NCI-H2081 (cell line): ENCODE data around the gene AIRE.
A peak's percentile ranks its signal among the peaks of the same experiment; 100 is the strongest.
"Not testable (repeated sequence)": the region's sequence is repeated elsewhere in the genome, so short reads cannot be mapped to it uniquely, and the experiment has no call there.

Experiments used
- DNase-seq, 2 experiments: peaks; one replicate each; lab custom pipeline; 2025; lab: John Stamatoyannopoulos, UW

The AIRE gene

DNA sequence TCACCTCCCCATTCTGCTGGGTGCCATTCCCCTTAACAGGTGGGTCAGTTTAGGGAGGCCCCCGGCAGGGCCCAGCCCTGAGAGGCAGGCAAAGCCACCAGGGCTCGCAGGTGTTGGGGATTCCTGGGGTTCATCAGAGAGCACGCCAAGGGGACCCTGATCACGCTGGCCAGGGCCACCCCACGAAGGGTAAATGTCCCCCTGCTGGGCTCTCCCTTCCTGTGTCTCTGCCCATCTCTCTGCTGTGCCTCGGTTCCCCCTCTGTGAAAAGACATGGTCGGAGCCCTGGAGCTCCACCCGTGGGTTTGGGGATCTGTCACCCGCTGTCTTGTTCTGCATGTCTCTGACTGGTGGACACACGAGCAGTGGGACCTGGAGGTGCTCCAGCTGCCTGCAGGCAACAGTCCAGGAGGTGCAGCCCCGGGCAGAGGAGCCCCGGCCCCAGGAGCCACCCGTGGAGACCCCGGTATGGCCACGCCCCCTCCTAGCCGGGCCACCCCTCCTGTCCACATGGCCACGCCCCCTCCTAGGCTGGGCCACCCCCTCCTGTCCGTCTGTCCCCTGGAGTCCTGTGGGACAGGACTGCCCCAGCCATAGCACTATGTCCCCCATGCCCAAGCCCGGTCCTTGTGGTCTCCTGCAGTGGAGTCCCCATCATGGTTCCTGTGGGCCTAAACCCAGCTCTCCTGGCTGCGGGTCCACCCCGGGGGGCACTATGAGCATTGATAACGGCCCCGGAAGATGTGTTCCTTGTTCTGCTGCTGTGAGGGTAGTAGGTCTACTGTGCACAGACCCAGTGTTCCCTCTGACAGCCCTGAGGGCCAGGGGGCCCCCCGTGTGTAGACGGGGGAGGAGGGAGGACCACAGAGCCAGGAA is 6.5 kb downstream of the AIRE start:
- DNase-seq = no peak

DNA sequence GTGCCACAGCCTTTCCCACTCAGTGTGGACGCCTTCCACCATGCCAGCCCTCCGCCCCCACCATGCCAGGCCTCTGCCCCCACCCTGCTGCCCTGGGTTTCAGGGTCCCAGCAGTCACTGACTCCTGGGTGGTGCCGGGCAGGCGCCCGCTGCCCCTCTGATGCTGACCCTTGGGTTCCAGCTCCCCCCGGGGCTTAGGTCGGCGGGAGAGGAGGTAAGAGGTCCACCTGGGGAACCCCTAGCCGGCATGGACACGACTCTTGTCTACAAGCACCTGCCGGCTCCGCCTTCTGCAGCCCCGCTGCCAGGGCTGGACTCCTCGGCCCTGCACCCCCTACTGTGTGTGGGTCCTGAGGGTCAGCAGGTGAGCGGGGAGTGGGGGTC is 7.1 kb downstream of the AIRE start:
- no peak for DNase-seq

DNA sequence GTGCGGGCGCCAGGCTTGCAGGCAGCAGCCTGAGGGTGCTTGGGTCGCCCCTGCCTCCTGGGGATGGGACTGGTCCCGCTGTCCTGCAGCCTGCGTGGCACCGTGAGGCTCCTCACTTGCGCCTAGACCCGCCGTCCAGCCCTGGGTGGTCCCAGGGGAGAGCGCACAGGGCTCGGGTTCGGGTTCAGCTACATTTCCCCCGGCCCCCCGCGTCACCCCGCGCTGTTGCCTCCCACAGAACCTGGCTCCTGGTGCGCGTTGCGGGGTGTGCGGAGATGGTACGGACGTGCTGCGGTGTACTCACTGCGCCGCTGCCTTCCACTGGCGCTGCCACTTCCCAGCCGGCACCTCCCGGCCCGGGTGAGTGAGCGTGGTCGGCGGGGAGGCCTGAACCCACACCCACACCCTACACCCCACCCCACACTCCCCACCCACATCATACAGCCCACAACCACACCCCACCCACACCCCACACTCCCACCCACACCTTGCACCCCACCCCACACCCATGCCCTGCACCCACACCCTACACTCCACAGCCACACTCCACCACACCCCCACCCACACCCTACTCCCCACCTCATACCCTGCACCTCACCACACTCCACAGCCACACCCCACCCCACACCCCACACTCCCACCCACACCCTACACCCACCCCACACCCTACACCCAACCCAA is 8.0 kb downstream of the AIRE start:
- no peak for DNase-seq

DNA sequence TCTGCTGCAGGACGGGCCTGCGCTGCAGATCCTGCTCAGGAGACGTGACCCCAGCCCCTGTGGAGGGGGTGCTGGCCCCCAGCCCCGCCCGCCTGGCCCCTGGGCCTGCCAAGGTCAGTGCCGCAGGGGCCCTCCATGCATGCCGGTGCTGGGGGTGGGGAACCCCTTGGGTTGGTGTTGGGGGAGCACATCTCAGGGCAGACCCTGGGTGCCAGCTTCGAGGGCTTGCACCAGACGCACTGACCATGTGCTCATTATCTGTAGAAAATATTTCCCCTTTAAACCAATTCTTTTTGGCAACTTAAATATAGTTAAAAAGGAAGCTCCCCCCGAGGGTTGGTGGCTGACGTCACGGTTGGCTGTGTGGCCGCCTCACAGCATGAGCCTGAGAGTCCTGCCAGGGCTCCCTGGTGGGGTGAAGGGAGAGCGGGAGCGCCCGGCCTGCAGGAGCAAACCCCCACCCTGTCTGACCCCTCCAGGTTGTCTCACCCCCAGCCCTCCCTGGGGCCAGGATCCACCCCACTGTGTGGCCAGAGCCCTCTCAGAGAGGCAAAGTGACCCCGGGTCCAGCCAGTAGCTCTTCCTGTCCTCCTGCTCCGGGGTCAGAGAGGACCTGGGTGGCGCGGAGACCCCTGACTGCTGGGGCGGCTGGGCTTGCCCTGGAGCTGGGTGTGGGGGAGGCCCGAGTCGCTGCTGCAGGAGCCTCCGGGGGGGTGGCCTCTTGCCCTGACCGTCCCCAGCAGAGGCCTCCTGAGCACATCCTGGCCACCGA is 8.9 kb downstream of the AIRE start:
- peak; percentile 11 to 22 for DNase-seq

DNA sequence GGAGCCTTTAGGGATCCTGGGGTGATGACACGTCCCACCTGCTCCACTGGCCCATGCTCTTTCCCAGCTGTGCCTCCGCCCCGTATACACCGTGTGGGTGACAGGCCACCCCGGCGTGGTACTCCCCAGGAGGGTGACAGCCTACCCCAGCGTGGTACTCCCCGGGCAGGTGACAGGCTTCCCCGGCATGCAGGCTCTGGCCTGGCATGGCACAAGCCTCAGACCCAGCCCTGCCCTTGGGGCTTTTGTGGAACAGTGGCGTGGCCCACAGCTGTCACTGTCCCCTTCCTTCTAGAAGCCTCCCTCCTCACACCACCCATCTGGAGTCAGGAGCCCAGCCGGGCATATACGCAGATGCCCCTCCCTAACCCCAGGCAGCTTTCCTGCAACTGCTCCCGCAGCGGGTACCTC is 9.5 kb downstream of the AIRE start:
- DNase-seq = peak in 1 of 2 experiments; percentile 19

DNA sequence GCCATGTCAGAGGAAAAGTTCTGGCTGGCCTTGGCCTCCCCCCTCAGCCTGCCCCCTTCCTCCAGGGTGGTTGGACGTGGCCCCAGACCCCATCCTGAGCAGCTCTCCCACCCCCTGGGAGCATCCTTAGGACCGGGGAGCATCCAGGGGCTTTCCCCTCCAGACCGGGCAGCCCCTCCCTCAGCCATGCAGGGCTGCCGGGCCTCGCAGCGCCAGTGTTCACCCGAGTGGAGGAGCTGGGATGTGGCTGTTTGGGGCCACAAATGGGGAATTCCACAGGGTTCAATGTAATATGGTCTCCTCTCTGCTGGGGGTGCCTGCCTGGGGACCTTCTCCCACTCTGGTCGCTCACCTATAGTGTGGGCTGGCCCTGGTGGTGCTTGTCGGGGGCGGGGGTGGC is 10.0 kb downstream of the AIRE start:
- DNase-seq = no peak

DNA sequence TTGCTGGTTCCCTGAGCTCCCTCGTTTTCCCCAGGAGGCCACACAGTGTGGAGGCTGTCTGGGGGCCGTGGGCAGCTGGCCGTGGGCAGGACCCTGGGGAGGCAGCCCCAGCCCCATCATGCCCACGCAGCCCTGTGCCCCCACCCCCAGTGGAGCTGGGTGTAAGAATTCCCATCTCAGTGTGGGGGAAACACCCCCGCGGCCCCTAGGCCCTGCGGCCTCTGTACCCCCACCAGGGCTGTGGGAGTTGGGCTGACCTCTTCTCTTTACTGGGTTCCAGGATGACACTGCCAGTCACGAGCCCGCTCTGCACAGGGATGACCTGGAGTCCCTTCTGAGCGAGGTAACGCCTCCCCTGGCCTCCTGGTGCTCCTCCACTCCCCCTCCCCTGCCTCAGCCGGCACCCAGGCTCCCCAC is 10.4 kb downstream of the AIRE start:
- no peak for DNase-seq

DNA sequence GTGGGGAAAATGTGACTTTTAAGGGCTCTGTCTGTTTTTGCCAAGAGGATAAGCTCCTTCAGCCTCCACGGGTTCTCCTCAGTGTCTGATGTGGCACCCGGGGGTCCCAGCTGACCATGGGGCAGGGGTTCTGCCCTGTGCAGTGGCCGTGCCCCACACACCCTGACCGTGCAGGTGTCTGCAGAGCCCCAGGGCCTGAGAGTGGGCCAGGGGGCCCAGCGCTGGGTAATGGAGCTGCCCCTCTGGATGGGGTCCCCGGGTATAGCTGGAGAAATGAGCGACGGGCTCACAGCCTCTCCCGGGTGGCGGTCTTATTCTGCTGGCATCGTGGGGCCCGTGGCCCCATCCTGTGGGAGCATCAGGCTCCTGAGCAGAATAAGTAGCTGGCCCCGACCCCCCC is 11.2 kb downstream of the AIRE start:
- no peak for DNase-seq

DNA sequence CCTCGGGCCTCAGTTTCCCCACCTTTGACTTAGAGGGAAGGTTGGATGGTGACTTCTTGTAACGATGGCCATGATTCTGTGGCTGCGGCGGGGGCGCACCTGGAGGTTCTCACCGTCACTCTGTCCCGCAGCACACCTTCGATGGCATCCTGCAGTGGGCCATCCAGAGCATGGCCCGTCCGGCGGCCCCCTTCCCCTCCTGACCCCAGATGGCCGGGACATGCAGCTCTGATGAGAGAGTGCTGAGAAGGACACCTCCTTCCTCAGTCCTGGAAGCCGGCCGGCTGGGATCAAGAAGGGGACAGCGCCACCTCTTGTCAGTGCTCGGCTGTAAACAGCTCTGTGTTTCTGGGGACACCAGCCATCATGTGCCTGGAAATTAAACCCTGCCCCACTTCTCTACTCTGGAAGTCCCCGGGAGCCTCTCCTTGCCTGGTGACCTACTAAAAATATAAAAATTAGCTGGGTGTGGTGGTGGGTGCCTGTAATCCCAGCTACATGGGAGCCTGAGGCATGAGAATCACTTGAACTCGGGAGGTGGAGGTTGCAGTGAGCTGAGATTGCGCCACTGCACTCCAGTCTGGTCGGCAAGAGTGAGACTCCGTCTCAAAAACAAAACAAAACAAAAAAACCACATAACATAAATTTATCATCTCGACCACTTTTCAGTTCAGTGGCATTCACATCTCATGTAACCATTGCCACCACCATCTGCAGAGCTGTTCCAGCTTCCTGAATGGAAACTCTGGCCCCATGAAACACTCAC is 12.0 kb downstream of the AIRE start:
- DNase-seq = peak; percentile 37 to 53

DNA sequence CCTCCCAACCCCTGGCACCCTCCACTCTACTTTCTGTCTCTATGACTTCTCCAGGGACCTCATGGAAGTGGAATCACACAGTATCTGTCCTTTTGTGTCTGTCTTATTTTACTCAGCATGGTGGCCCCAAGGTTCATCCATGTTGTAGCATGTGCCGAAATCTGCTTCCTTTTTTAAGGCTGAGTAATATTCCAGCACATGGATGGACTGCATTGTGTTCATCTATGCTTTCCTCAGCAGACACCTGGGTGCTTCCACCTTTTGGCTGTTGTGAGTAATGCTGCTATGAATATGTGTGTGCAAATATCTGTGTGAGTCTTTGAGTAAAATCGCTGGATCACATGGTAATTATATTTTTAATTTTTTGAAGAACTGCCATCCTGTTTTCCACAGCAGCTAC is 12.6 kb downstream of the AIRE start:
- DNase-seq = no peak

DNA sequence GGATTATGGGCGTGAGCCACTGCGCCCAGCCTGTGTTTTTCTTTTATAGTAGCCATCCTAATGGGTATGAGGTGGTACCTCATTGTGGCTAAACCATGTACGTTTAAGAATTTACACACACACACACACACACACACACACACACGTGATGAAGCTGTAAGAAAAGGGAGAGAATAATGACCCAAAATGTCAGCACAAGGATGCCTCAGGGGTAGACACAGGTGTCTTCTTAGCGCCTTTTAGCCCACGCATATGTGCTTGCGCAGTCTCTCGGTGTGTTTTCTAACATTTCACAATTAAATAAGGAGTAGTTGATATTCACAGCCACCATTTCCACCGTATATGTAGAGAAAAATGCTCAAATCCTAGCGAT is 13.4 kb downstream of the AIRE start:
- DNase-seq = no peak

DNA sequence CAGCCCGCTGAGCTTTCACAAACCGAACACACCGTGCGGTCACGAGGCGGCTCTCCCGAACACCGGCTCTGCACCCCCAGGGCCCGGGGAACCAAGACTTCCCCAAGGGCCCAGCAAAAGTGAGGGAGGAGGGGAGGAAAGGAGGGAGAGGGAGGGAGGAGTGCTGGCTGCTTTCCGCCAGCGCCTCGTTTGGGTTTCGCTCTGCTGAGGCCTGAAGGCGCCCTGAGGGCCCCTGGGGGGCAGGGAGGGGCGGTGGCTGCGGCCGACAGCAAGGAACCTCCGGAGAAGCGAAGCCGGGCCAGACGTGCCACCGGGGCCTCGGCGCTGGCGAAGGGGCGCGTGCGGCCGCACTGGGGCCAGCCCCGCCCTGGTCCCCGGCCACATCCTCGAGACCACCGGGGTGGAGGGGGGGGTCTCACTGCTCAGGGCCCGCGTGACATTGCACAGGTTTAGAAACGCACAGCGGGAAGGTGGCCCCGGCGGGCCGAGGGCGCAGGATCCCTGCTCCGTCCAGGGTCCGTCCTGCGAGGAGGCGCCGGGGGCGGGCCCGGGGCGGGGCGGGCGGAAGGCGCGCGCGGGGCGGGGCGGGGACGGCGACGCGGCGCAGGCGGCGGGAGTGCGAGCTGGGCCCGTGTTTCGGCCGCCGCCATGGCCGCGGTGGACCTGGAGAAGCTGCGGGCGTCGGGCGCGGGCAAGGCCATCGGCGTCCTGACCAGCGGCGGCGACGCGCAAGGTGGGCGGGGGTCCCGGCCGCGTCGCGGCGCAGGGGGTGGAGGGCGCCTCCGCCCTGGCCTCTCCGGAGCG is 14.0 kb downstream of the AIRE start, which contains the start of gene PFKL:
Gene PFKL (plus strand): TSS at position 596 of the 804 bp plus-strand sequence. CDS start 53 bp downstream, at position 649.
- peak in 1 of 2 experiments; percentile 15 for DNase-seq

DNA sequence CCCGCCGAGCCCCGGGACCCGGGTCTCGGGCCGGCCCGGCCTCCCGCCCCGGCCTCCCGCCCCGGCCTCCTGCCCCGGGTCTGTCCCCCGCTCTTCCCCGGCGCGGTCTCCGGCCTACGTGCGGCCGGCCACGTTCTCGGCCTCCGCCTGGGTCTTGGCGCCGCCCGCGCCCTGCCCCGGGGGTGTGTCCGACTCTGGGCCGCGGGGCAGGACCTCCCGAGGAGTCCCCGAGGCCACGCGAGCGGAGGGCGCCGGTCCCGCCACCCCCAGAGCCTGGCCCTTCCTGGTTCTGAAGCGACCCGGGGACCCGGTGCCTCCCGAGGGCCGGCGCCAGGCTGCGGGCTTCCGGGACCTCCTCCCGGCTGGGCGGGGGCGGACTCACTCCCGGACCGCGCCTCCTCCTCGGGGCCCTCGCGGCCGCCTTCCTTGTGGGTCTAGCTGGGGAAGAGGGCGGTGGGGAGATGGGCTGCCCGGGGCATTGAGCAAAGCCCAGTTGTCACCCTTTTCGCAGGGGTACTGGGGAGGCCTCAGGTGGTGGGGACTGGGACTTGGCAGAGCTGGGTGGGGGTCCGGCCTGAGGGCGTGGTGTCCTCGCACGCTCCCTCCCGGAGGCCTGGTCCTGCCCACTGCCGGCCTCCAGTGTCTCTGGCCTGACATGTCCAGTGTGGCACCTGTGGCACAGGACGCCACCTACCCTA is 14.7 kb downstream of the AIRE start:
- peak in 1 of 2 experiments; percentile 14 for DNase-seq

DNA sequence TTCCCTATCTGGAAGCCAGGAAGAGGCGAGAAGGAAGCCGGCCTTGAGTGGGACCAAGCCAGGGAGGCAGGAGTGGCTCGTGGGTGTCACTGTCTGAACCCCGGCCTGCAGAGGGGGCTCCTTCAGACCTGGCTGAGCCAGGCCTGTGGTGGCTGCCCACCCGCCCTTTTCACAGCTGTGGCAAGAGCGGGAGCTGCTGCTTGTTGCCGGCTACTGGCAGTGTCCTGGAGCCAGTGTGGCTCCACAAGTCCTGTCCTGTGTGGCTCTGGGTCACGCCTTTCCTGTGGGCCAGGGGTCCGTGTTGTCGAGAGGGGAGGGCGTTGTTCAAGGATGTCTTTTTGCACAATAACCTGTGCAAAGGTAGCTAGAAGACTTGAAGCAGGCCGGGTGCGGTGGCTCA is 15.5 kb downstream of the AIRE start:
- DNase-seq = no peak

DNA sequence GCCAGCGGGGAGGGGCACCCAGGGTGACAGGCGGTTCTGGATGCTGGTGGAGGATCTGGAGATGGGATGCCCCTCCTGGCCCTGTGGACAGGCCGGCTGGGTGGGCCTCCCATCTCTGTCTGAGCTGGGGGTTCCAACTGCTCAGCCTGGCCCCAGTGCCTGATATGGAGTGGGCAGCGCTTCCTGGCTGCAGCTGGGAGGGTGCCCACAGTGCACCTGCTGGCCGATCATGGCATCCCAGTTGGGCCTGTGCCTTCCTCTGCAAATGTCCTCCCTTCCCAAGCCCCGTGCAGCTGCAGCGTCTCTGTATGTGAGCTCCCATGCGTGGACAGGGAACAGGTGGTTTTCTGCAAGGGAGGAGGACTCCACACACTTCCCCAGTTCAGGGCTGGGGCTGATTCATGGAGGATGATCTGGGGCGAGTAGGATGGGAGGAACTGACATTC is 16.3 kb downstream of the AIRE start:
- DNase-seq = no peak

DNA sequence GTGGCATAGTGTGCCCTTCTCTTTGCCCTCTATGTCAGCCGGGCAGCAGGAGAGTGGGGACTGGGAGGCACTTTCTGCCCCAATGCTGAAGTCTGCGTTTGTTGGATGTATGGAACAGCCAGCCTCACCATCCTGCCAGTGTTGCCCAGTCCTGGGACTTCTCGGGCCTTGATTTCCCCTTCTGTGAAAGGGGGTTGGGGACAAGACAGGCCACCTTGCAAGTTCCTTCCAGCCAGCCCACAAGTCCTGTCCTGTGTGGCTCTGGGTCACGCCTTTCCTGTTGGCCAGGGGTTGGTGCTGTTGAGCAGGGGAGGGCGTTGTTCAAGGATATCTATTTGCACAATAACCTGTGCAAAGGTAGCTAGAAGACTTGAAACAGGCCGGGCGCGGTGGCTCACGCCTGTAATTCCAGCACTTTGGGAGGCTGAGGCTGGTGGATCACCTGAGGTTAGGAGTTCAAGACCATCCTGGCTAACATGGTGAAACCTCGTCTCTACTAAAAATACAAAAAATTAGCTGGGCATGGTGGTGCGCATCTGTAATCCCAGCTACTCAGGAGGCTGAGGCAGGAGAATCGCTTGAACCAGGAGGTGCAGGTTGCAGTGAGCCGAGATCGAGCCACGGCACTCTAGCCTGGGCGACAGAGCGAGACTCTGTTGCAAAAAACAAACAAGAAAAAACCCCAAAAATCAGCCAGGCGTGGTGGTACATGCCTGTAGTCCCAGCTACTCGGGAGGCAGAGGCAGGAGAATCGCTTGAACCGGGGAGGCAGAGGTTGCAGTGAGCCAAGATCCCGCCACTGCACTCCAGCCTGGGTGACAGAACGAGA is 17.1 kb downstream of the AIRE start:
- not testable (repeated sequence) for DNase-seq

DNA sequence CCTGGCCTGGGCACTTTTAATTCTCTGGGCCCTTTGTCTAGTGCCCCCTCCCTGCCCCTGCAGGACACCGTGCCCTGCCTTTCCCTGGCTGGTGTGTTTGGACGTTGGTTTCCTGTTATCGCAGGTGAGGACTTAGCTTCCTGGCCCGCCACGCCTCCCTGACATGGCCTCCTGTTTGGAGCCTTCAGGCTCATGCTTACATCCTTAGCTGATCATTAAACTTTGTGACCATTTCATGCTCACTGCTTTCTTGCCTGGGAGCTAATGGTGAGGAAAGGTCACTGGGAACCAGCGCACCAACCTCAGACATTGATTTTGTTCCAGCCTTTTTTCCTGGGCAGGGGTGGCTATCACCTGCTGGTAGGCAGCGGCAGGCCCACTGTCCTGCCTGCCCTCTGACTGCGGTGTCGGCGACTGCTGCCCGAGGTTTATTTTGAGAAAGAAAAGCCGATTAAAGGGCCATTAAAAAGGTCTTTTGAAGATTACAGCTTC is 17.9 kb downstream of the AIRE start:
- DNase-seq = no peak

DNA sequence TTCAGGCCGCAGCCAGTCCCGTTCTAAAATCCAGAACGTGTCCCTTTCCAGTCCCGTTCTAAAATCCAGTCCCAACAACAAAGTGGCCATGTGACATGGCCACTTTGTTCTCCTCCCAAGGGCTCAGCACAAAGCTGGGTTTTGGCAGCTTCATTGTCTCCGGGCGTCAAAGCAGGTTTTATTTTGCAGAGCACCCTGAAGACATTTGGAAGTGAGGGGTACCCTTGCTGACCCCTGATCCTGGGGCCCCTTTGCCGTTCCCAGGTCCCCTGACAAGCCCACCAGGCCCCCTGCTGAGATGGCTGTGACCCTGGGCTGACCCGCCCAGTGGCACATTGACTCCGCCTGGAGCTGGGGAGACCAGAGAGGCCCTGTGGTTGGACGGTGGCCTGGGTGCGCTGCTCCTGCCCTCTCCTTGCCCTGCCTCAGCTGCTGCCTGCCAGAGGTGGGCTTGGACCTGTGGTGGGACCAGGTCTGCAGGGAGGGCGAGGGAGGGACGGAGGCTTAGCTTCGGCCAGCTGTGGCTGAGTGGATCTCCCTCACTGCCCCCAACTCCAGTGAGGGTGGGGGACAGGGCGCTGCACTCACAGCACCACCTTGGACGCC is 18.4 kb downstream of the AIRE start:
- DNase-seq = no peak

DNA sequence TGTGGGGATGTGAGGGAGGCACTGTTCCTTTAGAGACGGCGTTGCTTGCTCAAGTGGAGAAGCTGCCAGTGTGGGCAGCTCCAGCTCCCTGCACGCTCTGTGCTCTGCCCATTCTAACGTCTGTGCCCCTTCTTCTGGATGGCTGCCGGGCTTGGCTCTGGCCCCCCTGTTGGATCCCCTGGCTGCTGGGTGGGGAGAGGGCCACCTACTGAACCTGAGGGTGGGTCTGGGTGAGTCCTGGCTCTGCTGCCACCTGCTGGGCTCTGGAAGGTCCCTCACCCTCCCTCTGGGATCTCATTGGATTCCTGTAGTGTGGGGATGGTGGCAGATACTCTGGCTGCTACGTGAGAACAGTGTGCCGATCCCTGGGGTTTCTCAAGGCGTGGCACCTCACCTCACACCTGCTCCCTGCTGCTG is 19.2 kb downstream of the AIRE start:
- no peak for DNase-seq
